Fibroblast of peridontal ligament (primary cell): ENCODE measurements around the gene FGF18.

Source experiments
- DNase-seq: peaks from one replicate; pipeline ENCODE4 v3.0.0-alpha.2; 2010; ENCODE audit errors: extremely low read depth

Gene FGF18

DNA sequence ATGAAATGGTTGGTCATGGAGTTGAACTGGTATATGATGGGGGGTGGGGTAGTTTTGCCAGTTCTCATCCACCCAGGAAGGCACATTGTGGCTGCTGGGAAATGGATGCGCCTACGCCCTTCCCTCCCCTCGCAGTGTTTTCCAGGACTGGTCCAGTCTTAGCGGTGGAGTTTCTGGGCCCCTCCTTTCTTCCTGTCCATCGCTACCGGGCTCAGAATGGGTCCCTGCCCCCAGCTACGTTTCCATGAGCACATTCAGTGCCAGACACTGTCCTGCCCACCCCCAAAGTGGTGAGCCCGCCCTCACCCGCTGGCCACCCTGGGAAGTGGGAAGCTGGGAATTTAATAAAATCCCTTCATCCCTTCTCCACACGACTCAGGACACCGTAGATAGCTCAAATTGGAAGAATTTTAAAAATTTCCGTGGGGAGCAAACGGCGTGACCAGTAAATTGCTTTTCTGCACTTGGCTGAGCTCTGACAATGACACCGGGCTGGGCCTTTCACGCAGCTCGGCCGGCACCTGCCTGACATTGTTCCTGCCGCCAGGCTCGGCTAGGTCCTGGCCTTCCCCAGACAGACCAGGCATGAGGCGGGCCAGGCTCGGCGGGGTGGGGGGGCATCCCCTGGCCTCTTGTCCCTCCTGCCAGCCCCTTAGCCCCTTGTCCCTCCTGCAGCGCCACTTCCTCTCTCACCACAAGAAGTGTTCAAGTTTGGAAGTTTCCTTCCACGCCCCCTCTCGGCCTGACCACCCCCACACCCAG is 3.6 kb downstream of the FGF18 start:
- DNase-seq = no peak

DNA sequence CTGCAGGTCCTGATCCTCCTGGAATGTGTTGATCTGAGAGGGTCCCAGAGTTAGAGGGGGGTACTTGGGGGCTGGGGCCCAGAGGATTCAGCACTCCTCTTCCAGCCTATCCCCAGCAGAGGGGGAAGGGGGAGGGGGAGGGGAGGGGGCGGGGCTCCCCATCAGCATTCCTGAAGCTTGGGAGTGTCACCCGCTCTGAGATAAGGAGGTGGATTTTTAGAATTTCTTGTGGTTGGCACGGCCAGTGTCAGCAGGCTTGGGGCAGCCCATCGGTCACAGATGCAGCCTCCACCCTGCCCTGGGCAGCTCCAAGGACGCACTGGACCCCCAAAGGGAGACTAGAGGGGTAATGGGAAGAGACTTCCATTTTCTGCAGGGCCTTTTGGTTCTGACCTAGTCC is 5.3 kb downstream of the FGF18 start:
- DNase-seq = no peak

DNA sequence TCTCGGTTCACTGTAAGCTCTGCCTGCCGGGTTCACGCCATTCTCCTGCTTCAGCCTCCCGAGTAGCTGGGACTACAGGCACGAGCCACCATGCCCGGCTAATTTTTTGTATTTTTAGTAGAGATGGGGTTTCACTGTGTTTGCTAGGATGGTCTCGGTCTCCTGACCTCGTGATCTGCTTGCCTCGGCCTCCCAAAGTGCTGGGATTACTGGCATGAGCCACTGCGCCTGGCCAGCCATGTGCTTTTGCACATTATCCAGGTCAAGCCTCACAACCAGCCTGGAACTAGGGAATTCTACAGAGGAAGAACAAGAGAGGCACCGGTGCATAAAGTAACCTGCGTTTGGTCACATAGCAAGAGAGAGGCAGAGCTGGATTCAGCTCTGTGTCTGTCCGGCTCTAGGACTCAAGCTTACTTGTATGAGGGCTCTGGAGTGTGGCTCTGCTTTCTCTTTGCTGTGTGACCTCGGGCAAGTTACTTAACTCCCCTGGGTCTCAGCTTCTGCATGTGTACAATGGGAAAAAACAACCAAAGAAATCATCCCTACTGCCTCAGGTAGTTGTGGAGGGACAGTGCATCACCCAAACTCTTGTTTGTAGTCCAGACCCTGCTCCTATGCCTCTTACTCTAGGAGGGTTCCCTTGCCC is 6.3 kb downstream of the FGF18 start:
- DNase-seq = no peak

DNA sequence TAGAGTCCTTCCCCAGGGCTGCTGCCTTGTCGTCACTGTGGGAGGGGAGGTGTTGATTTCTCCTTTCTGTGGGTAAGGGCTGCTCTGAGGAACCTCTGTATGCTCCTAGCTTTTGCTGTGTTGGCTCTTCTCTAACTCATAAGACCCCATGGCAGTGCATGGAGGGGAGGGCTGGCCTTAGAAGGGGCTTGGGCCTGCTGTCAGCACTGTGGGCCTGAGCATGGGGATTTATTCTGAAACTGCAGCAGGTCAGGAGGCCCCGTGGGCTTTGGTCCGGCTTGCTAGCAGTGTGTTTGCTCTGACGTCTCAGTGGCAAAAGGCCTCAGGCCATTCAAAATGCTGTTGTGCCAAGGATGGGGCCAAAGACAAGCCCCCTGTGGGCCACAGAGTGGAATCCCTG is 6.8 kb downstream of the FGF18 start:
- no peak for DNase-seq

DNA sequence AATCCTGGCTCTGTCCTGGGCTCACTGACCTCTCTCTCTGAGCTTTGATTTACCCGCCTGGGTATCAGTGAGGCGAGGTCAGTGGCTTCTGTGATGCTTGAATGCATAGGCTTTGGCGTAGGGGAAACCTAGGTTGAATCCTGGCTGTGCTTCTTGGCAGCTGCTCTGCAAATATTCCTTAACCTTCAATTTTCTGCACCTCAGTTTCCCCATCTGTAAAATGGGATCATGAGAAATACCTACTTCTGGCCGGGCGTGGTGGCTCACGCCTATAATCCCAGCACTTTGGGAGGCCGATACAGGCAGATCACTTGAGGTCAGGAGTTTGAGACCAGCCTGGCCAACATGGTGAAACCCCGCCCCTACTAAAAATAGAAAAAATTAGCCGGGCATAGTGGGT is 7.2 kb downstream of the FGF18 start:
- DNase-seq = no peak

DNA sequence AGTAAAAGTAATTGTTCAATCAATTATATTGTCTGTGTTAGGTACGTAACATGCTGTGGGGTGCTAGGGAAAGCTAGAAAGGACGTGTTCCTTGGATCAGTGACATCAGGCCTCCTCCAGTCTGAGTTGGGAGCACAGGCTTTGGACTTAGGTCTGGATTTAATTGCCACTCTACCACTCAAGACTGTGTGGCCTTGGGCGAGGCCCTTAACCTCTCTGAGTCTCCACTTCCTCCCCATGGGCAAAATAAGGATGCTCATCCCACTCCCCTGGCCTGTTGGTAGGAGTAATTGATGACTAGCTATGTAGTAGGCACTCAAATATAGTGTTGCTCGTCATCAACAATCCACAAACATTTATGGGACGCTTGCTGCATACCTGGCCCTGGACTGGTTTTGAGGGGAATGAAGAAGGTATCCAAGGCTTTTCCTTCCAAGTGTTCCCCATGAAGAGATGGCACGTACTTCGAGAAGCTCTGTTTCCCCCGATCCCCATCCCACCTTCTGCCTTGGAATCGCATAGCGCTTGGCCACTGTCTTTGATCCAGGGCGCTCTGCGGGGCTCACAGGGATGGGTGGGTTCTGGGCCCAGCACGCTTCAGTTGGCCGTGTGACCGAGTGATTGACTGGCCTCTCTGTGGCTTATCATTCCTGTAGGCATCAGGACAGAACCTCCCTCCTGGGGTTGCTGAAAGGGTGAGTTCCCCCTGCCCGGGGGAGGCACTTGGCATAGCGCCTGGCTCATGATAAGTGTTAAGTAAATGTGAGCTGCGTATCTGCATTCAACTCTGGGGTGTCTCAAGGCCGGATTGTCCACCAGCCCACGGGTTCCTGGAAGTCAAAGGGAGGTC is 8.1 kb downstream of the FGF18 start:
- DNase-seq = no peak

DNA sequence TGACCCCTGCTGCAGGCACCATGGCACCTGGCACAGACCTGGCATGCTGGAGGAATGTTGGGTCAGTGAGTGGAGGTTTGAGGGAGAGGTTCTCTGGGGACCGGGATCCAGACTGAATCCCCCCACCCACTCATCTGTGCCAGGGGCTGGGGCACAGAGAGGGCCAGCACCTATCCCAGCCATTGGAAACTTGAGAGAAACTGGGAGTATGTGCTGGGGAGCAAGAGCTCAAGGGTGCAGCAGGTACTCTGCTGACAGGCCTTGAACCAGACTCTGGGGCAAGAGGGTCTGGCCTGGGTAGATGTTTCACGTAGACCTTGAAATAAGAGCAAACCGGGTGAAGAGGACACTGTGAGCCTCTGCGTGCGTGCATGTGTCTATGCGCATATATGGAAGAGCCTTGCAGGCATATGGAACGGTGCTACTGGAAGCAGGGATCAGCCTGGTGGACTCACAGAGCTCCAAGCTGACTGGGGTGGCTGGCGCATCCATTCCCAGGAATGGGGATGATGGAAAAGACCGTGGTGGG is 8.8 kb downstream of the FGF18 start:
- DNase-seq = no peak

DNA sequence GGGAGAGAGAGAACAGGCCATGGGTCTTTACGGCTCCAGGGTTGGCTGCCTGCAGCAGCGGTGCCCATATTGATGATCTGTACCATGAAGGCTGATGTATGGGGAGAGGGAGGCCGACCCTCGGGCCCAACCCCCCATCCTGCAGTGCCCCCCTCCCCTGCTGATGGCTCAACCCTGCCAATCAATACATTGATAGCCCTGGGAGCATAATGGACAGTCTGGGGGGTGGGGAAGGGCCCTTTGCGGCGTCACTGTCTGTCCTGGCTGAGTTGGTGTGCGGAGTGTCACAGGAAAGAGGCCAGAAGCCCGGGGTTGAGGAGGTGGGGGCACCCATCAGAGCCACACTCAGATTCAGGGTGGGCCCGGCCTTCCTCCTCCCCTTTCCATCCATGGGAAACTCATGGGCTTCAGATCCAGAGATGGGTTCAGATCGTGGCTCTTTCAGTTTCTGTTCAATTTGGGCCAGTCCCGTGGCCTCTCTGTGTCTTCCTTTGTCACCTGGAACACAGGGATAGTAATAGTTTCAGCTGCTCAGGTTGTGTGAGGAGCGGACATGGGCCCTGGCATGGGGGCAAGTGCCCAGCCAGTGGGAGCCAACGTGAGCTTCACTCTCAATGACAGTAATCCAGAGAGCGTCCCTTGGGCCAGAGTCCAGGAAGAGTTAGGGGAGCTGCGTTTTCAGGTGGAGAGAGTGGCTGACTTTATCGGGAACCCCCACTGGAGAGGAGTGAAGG is 9.5 kb downstream of the FGF18 start:
- DNase-seq = no peak

DNA sequence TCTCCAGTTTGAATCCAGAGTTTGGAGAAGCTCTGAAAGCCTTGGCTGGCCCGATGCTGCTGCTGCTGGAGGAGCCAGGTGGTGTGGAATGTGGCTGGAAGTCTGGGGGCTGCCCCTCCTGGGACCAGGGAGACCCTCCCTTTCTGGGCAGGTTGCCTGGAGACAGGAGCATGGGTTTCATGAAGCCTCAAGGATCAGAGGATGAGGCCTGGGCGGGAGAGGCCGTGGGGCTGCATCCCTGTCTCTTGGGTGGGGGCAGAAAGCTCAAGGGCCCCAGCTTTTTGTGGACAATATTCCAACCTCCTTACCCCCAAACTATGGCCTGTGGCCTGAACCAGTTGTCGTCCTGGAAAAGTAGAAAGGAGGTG is 10.1 kb downstream of the FGF18 start:
- no peak for DNase-seq

DNA sequence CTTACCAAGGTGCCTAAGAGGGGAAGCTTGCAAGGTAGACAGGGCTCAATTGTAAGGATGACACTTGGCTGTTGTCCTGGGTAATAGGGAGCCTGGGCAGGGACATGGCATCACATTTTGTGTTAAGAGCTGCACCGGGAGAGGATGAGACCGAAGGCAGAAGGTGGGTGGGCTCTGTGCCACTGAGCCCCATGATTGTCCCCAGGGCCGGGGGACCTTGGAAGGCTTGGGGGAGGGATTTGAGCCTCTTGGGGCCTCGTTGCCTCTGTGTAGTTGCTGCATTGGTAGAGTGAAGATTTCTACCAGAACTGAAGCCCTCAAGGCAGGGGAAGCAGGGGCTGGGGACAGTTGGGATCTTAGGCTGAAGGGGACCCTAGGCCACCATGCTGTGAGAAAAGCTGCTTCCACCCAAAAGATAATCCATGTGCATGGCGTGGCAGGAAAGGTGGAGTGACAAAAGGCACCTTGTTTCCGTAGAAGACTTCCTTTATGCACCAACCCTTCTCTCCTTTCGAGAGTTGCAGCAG is 11.9 kb downstream of the FGF18 start:
- DNase-seq = no peak

DNA sequence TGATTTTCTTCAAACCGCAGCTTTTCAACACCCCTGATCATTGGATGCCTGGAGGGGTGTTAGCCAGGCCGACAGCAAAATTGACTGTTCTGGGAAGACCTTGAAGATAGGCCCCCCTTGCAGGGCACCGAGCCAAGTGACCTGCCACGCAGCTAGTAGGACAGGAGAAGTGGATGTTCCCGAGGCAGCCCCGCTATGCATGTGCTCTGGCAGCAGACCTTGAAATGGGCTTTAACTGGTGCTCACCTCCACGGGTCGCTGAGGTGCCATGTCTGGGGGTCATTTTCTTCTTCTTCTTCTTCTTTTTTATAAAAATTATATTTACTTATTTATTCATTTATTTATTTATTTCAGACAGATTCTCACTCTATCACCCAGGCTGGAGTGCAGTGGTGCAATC is 12.6 kb downstream of the FGF18 start:
- no peak for DNase-seq

DNA sequence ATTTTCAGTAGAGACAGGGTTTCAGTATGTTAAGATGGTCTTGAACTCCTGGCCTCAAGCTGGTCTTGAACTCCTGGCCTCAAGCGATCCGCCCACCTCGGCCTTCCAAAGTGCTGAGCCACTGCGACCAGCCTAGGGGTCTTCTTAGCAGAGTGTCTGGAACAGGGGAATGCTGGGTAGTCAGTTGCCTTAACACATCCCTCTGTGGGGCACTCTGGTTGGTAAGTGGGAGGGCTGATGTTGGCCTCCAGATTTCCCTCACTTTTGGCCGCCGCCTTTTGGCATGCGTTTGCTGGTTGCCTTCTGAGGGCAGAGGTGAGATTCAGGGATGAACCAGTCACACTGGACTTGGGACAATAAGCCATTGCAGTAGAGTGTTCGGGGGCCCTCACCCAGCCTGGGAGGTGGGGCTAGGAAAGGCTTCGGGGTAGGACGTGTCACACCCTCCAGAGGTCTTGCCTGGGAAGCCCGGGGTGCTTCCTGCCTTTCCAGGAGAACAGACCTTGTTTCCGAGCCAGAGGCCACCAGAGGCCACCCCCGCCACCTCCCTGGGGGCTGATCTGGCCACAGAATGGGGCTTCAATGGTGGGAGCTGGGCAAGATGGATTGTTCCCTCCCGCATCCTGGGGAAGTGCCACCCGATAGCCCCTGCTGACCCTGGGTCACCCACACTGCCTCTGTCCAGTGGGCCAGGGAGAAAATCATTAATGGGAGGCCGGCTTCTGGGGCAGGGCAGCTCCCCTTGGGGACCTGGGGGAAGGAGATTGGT is 13.3 kb downstream of the FGF18 start:
- no peak for DNase-seq

DNA sequence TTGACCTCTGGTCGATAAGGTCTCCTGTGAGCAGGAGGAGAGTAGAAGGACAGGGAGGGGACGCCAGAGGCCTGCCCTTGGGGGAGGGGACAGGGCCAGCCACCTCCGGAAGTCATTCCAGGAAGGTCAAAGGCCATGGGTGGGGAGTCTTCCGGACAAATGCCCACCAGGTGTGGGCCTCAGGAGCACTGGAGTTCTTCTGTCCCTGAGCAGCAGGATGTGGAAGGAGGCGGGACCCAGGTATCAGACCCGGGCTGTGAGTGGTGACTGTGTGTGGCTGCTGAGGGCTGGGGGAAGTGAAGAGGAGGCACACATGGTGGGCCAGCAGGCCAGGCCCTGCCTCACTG is 13.9 kb downstream of the FGF18 start:
- no peak for DNase-seq

DNA sequence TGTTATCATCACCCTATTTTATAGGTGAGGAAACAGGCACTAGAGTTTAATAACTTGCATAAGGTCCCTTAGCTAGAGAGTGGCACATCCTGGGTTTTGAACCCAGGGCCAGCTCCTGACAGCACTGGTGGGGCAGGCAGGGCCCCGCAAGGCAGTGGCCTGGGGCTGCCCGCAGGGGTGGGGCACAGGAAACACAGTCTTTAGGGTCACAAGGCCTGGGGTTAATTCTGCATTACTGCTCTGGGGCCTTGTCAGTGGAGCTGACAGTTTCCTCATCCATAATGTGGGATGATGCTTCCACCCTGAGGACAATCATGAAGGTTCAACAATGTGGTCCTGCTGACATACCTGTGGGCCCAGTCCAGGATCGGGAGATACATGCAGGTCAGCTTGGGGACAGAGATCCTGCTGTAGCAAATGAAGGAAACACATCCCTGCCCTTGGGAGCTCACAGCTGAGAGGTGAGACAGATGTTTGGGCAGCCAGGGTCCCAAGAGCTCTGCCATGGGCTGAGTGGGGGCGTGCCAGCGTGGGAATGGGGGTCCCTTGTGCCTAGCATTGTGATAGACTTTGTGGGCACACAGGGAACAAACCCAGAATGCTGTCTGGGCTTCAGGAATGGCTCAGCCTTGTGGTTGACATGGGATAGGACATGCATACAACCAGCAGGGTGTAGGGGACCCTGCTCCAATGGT is 14.7 kb downstream of the FGF18 start:
- no peak for DNase-seq

DNA sequence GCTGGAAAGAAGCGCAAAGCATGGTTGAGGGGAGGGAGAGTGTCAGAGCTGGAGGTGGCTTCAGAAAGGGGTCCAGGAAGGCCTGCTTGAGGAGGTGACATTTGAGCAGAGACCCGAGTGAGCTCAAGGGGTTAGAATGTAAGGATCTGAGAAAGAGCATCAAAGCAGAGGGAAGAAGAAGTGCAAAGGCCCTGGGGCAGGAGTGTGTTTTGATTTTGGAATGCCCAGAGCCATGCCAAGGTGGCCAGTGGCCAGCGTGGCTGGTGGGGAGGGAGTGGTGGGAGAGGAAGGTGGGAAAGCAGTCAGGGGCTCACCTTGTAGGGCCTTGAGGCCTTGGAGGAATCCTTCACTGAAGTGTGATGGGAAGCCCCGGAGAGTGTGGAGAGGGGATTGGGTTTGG is 15.4 kb downstream of the FGF18 start:
- DNase-seq = no peak

DNA sequence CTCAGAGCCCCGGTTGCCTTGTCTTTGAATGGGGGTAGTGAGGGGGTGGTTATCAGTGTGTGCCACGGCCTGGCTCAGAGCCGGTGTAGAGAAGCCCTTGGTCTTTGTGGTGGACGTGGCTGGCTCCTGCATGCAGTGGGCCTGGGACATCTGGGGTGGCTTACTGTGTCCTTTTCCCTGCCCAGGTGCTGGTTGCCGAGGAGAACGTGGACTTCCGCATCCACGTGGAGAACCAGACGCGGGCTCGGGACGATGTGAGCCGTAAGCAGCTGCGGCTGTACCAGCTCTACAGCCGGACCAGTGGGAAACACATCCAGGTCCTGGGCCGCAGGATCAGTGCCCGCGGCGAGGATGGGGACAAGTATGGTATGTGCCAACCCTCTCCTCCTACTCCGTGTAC is 16.5 kb downstream of the FGF18 start:
- no peak for DNase-seq

DNA sequence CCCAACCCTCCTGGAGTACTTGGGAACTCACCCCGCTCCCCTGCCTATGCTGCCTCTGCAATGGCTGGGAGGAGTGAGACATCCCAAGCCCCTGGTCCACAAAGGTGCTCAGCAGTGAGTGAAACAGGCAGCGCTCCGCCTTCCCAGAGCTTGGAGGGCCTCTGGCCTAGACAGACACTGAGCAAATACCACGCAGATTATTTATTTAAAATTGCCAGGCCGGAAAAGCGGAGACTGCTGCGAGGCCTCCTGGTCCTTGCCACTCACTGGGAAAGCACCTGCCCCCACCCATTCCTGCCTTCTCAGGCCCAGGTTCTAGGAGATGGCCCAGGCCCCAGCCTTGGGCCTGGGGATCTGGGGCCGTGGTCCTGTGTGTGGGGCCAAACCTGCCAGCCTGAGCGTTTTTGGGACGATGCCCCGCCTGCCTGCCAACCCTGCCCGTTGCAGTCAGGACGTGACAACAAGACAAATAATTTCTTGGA is 17.4 kb downstream of the FGF18 start:
- no peak for DNase-seq

DNA sequence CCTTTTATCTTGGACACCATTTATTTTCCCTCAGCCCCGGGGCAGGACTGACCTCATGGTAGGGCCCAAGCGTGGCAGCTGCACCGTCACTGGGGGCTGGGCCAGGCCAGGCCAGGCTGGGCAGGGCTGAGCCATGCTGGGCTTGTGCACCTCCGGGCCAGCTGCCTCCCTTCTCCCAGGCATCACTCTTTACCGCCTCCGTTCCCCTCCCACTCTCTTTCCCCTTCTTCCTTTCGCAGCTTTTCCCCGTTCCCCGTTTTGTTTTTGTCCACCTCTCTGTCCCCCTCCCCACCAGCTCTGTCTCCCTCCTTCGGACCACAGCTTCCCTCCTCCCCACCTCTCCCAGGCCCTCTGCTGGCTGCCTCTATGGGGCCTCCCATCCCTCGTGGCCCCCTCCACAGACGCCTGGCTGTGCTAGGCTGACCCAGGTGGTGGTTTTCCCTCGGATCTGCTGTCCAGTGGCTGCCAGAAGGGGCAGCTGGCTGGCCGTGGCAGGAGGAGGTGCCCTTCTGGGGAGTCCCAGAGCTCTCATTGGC is 17.9 kb downstream of the FGF18 start:
- no peak for DNase-seq

DNA sequence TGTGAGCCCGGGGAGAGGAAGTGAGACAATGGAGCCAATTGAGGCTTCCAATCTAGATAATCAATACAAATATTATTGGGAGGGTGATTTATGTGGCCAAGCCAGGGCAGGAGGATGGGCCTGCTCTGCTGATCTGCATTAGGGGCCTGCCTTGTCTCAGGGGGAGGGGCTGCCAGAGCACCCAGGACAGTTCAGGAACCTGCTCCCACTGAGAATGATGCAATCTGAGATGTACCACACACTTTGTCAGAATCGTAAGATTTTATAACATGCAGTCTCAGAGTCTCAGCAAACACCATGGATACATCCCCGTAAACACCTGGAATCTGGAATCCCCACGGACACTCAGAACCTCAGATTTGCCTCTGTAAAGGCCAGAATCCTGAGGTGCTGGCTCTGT is 19.3 kb downstream of the FGF18 start:
- DNase-seq = no peak

DNA sequence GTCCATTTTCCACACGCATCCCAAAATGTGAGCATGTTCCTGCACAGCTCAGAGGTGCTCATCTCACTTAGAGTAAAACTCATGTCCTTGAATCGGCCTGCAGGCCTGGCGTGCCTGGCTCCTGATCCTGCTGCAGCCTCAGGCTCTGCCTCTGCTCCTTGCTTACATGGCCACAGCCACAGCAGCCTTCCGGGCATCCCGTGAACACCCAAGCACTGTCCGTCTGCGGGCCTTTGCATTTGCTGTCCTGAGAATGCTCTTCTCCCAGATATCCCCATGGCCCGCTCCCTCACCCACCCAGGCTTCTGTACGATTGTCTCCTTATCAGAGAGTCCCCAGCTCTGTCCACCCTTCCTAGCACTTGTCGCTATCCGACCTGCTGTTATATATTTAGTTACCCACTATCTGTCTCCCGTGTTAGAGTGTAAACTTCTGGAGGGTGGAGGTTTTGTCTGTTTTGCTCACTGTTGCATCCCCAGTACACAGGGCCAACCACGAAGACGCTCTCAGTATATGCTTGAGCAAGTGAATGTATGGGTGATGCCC is 21.9 kb downstream of the FGF18 start:
- DNase-seq = no peak
